8988T (cell line): Measurements from ENCODE around the gene TAPBPL.
"Not testable (repeated sequence)": the region's sequence is repeated elsewhere in the genome, so short reads cannot be mapped to it uniquely, and the experiment has no call there.

ENCODE experiments used
- DNase-seq: peaks from one replicate; pipeline ENCODE4 v3.0.0; 2011

Gene TAPBPL

DNA sequence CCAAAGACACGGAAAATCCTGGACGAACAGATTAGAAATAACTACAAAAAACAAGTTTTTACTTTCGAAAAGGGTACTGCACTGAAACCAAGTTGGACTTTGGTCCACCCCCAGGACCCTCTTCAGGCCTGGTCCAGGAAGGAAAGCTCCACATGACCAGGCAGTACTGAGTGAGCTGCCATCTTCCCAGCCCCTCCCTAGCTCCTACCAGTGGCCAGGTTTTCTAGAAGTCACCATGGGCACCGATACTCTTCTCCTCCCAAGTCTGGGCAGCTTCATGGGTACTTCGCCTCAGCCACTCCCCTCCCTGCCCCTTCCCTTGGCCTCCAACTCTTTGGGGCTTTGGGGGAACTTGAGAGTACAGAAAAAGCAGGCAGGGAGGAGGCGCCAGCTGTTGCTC lies 12.0 kb downstream of the TAPBPL start:
- no peak for DNase-seq

DNA sequence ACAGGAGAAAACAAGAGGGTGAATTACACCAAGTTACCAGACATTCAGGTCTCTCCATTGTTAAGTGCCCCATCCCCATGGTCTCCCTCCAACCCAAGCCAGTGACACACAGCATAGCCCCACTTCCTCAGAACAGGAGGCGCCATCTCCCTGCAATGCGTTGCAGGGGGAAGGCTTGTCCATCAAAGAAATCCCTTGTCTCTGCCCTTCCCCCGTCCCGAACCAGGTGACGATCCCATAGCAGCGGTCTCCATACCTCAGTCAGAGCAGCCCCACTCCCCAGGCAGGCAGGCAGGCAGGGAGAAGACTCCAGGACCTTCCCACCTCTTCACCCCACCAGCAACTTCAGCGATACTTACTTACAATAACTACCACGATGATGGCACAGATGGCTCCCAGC lies 12.7 kb downstream of the TAPBPL start:
- DNase-seq, result no peak

DNA sequence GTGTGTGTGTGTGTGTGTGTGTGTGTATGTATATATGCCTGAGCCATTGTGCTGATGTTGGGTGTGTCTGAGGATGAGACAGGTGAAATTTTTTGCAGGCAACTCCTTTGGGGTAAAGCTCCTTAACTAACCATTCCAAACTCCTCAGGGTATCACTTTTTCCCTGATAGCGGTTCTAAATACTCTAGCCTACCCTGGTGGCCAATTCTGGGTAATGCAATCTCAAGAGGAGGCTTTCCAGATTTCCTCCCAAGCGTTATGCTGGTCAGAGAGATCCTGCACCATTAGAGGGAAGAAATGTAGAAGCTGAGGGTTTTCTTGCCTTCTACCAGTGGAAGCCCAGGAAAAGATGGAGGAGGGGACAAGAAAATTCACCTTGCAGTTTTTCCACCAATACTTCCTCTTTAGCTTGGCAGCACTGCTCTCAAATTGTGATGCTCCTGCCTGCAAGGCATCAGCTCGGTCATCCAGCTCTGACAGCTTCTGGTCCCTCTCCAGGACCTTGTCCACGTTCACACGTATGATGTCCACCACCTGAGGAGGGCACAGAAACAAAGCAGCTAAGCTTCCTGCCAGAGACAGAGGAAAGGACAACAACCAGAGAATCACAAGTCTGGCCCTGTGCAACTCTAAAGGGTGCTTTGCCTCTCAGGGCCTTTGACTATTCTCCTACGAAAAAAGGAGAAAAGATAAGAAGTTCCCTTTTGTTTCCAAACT lies 13.8 kb downstream of the TAPBPL start:
- DNase-seq, result peak; percentile 53

DNA sequence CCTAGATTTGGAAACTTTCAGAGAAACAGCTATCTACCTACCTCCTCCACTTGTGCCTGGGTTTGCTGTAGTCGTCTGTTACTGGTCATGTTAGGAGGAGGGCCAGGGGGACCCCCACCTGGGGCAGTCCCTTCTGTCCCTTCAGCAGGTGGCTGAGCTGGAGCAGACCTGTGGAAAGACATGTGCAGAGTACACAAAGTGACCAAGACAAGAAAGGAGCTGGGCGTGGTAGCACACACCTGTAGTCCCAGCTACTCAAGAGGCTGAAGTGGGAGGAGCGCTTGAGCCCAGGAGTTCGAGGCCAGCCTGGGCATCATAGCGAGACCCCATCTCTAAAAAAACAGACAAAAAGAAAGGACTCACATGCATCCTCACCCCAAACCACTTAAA lies 14.3 kb downstream of the TAPBPL start:
- DNase-seq, result no peak

DNA sequence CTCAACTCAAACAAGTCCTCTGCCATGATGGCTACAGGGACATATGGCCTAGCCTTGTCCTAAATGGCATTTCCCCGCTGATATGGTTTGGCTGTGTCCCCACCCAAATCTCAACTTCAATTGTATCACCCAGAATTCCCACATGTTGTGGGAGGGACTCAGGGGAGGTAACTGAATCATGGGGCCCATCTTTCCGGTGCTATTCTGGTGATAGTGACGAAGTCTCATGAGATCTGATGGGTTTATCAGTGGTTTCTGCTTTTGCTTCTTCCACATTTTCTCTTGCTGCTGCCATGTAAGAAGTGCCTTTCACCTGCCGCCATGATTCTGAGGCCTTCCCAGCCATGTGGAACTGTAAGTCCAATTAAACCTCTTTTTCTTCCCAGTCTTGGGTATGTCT lies 14.9 kb downstream of the TAPBPL start:
- DNase-seq, result not testable (repeated sequence)

DNA sequence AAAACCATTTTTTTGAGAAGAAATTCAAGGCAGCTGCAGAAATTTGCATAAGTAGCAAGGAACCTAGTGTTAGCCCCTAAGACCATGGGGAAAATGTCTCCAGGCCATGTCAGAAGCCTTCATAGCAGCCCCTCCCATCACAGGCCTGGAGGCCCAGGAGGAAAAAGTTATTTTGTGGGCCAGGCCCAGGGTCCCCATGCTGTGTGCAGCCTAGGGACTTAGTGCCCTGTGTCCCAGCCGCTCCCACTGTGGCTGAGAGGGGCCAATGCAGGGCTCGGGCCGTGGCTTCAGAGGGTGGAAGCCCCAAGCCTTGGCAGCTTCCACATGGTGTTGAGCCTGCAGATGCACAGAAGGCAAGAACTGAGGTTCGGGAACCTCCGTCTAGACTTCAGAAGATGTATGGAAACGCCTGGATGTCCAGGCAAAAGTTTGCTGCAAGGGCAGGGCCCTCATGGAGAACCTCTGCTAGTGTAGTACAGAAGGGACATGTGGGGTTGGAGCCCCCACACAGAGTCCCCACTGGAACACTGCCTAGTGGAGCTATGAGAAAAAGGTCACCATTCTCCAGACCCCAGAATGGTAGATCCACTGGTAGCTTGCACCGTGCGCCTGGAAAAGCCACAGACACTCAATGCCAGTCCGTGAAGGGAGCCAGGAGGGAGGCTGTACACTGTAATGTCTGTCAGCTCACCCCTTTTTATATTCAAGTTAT lies 15.9 kb downstream of the TAPBPL start:
- not testable (repeated sequence) for DNase-seq

DNA sequence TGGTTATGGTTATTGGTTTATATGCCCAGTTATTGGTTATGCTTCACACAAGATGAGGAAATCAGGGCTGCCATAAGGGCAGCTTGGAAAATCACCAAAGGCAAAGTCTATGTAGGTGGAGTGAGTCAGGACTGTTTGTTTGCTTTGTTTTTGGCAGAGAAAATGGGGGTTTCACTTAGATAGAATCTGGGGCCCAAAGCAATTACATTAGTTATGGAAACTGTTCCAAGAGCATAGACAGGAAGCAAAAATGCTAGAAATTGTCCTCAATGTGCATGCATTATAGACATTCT lies 16.4 kb downstream of the TAPBPL start:
- DNase-seq, result no peak

DNA sequence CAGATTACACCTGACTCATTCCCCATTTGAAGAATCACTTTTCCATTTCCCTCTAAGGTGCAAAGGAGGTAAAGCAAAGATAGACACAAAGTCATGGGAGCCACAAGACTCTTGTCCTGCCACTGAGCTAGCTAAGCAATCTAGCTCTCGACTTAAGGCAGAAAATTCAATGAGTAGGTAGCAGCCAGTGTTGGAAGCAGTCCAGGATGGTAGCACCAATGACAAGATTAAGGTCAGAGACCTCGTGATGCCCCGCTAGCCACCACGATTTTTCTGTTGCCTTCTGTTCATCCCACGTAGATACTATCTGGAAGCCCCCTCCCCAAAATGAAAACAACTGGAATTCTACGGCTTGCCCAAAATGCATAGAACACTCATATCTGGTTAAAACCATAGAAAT lies 17.2 kb downstream of the TAPBPL start:
- DNase-seq, result no peak

DNA sequence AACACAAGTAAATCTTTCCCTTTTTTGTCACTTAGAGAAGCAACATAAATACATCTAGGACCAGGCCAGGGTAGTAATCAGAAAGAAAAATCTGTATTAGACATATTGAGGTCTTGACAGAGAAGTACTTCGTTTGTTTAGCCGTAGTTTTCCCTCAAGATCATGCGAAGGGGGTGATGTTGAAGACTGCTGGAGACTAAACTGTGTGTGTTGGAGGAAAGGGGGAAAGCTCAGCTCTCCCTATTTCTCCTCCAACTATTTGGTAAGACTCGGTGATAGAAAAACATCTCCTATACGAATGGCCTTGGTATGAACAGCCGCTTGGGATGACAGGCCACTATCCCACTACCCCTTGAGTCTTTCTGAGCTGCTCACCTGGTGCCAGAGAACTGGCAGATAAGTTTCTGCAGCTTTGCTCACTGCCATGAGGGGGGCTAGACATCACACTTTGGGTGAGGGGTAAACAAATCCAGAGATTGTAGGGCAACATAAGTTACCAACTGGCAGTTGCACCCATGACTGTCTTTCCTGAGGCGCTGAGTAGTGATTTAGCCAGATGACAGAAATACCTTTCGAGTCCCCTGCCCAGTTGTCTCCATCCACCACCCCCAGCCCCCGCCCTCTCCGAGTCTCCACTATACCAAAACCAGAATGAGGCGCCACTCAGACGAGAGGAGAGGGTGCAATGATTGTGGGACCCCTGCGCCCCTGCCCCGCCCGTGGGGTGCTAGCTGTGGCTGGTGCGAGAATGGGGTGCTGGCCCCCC lies 17.9 kb downstream of the TAPBPL start:
- DNase-seq, result no peak

DNA sequence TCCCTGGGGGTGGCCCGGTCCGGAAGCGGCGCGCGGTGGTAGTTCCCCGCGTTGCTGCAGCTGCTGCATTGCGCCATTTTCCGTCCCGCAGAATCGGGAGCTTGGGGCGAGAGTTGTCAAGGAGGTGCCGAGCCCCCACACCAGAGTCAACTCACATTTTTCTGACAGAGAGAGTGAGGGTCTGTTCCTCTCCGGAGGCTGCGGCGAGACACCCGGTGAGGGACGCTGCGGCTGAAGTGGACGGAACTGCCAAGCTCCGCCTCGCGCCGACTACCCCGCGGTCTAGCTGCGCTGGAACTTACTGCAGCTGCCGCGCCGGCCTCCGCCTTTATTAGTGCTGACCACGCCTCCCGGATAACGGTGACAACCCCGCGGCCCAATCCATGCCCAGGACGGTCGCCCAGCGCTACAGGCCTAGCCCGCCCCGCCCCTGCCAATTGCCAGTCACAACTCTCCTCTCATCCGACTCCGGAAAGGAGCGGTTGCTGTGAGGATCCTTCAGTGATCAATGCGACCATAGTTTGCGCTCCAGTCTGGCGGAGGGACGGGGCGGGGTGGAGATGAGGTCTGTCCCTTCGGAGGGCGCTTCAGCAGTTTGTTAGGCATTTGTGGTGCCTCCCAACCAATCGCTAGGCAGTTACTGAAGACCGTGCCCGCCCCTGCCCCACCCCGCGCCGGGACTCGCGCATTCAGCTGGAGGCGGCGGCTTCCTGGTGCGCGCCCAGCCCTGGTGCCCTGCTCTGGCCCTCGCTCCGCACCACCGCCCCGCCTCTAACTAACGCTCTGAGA lies 18.7 kb downstream of the TAPBPL start, which contains the start of gene VAMP1:
Gene VAMP1 (minus strand): TSS at position 303 of the 789 bp plus-strand sequence. CDS start 146 bp downstream, at position 157.
- DNase-seq, result peak; percentile 87

DNA sequence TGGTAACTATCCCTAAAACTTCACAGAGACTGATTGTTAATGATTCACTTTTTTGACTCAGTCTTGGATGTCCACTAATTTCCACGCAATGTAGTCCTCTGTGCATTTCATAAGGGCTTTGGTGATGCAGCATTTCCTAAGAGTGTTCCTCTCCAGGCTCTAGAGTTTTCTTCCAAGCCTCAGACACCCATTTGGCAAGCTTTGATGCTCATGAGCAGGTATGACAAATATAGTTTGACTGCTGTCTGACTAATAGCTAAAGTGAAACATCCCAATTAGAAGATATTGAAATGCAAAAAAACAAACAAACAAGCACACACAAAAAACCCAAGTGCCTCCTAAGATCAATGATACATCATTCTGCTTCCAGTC lies 20.1 kb downstream of the TAPBPL start:
- DNase-seq, result no peak

DNA sequence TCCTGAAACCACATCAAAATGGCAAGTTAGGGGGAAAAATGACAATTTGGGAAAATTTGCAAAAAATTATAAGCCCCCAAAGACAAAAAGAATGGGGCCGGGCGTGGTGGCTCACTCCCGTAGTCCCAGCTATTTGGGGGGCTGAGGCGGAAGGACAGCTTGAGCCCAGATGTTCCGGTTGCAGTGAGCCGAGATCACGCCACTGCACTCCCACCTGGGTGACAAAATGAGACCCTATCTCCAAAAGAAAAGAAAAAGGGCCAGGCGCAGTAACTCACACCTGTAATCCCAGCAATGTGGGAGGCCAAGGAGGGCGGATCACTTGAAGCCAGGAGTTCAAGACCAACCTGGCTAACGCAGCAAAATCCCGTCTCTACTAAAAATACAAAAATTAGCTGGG lies 20.6 kb downstream of the TAPBPL start:
- DNase-seq, result no peak

DNA sequence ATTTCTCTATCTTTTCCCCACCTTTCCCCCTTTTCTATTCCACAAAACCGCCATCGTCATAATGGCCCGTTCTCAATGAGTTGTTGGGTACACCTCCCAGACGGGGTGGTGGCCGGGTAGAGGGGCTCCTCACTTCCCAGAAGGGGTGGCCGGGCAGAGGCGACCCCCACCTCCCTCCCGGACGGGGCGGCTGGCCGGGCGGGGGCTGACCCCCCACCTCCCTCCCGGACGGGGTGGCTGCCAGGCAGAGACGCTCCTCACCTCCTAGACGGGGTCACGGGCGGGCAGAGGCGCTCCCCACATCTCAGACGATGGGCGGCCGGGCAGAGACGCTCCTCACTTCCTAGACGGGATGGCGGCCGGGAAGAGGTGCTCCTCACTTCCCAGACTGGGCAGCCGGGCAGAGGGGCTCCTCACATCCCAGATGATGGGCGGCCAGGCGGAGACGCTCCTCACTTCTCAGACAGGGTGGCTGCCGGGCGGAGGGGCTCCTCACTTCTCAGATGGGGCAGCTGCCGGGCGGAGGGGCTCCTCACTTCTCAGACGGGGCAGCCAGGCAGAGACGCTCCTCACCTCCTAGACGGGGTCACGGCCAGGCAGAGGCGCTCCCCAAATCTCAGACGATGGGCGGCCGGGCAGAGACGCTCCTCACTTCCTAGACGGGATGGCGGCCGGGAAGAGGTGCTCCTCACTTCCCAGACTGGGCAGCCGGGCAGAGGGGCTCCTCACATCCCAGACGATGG lies 23.6 kb downstream of the TAPBPL start:
- not testable (repeated sequence) for DNase-seq

DNA sequence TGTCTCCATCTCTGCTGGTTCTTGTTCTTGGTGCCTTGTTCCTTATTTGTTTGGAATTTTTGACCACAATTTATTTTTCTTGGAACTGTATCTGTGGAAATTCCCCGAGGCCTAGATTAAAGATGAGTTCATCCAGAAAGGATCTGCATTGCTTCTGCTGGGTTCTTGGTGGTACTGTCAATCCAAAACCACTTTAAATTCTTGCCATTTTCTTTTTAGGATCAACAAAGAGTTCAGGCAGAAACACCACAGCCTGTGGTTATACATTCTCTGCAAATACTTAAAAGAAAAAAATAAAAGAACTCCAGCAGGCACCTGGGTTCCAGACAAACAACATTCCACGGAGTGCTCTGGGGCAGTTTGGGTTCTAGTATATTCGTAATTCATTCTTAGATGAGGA lies 24.6 kb downstream of the TAPBPL start:
- DNase-seq, result no peak

DNA sequence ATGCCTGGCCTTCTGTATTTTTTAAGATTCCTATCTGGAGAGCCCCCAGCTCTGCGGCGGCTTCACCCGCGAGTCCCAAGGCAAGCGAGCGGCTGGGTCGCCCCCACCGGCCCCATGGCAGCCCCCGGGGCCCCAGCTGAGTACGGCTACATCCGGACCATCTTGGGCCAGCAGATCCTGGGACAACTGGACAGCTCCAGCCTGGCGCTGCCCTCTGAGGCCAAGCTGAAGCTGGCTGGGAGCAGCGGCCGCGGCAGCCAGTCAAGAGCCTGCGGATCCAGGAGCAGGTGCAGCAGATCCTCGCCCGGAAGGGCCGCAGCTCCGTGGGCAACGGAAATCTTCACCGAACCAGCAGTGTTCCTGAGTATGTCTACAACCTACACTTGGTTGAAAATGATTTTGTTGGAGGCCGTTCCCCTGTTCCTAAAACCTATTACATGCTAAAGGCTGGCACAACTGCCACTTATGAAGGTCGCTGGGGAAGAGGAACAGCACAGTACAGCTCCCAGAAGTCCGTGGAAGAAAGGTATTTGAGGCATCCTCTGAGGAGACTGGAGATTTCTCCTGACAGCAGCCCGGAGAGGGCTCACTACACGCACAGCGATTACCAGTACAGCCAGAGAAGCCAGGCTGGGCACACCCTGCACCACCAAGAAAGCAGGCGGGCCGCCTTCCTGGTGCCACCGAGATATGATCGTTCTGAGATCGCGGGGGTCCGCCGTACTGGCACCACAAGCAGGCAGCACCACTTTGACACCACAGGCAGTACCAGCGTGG lies 25.9 kb downstream of the TAPBPL start:
- DNase-seq, result not testable (repeated sequence)

DNA sequence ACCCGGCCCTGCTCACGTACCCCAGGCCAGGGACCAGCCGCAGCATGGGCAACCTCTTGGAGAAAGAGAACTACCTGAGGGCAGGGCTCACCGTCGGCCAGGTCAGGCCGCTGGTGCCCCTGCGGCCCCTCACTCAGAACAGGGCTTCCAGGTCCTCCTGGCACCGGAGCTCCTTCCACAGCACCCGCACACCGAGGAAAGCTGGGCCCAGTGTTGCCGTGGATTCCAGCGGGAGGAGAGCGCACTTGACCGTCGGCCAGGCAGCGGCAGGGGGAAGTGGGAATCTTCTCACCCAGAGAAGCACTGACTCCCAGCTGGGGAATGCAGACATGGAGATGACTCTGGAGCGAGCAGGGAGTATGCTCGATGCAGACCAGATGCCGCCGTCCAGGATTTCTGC lies 26.6 kb downstream of the TAPBPL start:
- DNase-seq, result no peak

DNA sequence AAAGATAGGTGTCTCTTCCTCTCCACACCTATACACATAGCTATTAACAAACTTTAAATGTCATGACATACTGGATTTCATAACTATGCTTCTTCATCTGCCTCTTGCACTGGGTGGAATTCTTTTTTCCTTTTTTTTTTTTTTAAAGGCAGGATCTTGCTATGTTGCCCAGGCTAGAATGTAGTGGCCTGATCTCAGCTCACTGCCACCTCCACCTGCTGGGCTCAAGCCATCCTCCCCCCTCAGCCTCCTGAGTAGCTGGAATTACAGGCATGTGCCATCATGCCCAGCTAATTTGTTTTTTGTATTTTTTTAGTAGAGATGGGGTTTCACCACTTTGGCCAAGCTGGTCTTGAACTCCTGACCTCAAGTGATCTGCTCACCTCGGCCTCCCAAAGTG lies 36.4 kb downstream of the TAPBPL start:
- DNase-seq, result no peak

DNA sequence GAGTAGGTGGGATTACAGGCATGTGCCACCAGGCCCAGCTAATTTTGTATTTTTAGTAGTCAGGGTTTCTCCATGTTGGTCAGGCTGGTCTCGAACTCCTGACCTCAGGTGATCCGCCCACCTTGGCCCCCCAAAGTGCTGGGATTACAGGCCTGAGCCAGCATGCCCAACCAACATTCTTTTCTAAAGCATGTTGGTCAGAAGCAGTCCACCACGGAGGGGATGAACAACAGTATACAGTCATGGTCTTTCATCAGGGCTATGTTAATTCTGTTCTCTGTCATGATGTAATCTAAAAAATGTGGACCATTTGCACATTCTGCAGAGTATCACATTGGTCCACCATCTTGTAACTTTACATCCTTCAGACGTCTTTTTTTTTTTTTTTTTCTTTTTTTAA lies 37.6 kb downstream of the TAPBPL start:
- DNase-seq, result no peak

DNA sequence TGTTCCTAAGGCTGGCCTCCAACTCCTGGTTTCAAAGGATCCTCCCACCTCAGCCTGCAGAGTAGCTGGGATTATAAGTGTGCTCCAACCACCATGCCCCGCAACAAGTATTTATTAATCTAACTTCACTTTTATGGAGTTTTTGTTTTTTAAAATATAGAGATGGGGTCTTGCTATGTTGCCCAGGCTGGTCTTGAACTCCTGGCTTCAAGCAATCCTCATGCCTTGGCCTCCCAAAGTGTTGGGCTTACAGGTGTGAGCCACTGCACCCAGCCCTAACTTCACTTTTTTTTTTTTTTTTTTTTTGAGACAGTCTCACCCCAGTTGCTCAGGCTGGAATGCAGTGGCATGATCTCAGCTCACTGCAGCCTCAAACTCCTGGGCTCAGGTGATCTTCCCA lies 38.8 kb downstream of the TAPBPL start:
- not testable (repeated sequence) for DNase-seq

DNA sequence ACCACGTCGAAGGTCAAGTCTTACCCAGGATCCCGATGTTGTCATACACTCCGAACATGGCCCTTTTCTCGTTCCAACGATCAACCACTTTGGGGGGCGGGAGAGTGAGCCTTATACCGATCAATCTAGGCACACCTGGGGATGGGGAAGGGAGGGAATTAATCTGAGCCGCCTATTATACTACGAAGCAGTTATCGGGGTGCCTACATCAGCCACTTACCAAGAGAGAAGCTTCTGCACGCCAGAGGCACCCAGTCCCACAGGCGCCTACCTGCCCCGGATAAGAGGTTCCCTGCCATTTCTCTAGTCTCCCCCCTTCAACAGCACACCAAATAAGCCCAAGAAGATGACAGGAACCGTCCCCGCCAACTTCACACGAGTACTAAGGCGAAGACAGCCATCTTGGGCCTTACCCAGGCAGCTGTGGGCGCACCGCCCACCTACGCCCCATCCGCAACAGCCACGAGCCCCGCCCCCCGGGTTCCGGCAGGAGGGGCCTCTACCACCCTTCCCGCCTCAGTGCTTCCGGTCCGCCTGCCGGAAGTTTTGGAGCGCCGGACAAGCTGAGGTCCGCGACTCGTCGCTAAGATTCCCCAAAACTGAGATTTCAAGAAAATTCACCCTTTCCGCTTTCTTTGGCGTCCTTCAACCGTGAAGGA lies 41.1 kb downstream of the TAPBPL start, which contains the start of gene MRPL51:
Gene MRPL51 (minus strand): TSS at position 425 of the 659 bp plus-strand sequence. CDS start 126 bp downstream, at position 299.
- peak; percentile 63 for DNase-seq
